SK-N-SH (cell line): ENCODE data around the gene IRF2. TPM values are rescaled to one million over a fixed set of nuclear protein-coding genes. Genes with fewer than 3 reads are reported as not detected.

Experiments used
- CTCF ChIA-PET: fragments of 300-600, 350-600 bp; formaldehyde crosslinking; extraction: SDS; loops from one replicate; lab custom pipeline; 2021; lab: Yijun Ruan, JAX
- POLR2A ChIA-PET: fragments of 350-600 bp; sonication (Branson Sonifier 250); formaldehyde crosslinking; extraction: SDS; loops from one replicate; lab custom pipeline; 2020; ENCODE audit warnings: antibody characterized with exemption, inconsistent platforms; lab: Yijun Ruan, JAX
- DNase-seq: peaks from one replicate; pipeline ENCODE4 v3.0.0; 2012
- H2AFZ ChIP-seq: fragments of 200-600 bp; sonication (generic); 2 replicates; pipeline ENCODE4 v1.8.1; 2016; ENCODE audit warnings: antibody characterized with exemption, mild to moderate bottlenecking, low read depth
- H3F3A ChIP-seq: fragments of 200-600 bp; sonication (generic); replicated peaks from 2 replicates; pipeline ENCODE3; 2016; ENCODE audit warnings: antibody characterized with exemption, mild to moderate bottlenecking; ENCODE audit not compliant: insufficient read depth
- H3K27ac ChIP-seq, 2 experiments: fragments of 200-500 bp in 1 of 2; fragments of 200-600 bp in 1 of 2; sonication (Bioruptor generic) in 1 of 2; sonication (generic), shearing (Covaris generic) in 1 of 2; 2 replicates each; pipeline versions ENCODE4 v1.5.1 to v1.6.1; 2014 to 2016; ENCODE audit warnings: low read depth in 2 of 2, inconsistent platforms in 1 of 2, low read length in 1 of 2, mild to moderate bottlenecking in 1 of 2, mixed read lengths in 1 of 2
- H3K27me3 ChIP-seq: fragments of 200-600 bp; sonication (generic), shearing (Covaris generic); 2 replicates; pipeline ENCODE4 v1.6.1; 2016; ENCODE audit warnings: mixed run types; ENCODE audit not compliant: insufficient read depth
- H3K36me3 ChIP-seq, 2 experiments: fragments of 200-500 bp in 1 of 2; fragments of 200-600 bp in 1 of 2; sonication (Bioruptor generic) in 1 of 2; sonication (generic) in 1 of 2; replicated peaks in 1 of 2; 2 replicates each; pipeline versions ENCODE3 to v1.5.1; 2014 to 2016; ENCODE audit warnings: low read length in 1 of 2, mild to moderate bottlenecking in 1 of 2; ENCODE audit not compliant: insufficient read depth in 2 of 2, control insufficient read depth in 1 of 2
- H3K4me1 ChIP-seq, 2 experiments: fragments of 200-500 bp in 1 of 2; fragments of 200-600 bp in 1 of 2; sonication (Bioruptor generic) in 1 of 2; sonication (generic), shearing (Covaris generic) in 1 of 2; 2 replicates each; pipeline versions ENCODE4 v1.5.1 to v1.6.1; 2014 to 2016; ENCODE audit warnings: low read depth in 1 of 2, low read length in 1 of 2, mixed run types in 1 of 2; ENCODE audit not compliant: insufficient read depth in 2 of 2, control insufficient read depth in 1 of 2
- H3K4me2 ChIP-seq: fragments of 200-600 bp; sonication (generic), shearing (Covaris generic); 2 replicates; pipeline ENCODE4 v1.6.1; 2017; ENCODE audit warnings: mixed run types
- H3K4me3 ChIP-seq, 2 experiments: fragments of 200-500 bp in 1 of 2; fragments of 200-600 bp in 1 of 2; sonication (Bioruptor generic) in 1 of 2; sonication (generic), shearing (Covaris generic) in 1 of 2; 2 replicates each; pipeline versions ENCODE4 v1.5.1 to v1.8.1; 2014 to 2016; ENCODE audit warnings: low read depth in 2 of 2, inconsistent platforms in 1 of 2, low read length in 1 of 2, mild to moderate bottlenecking in 1 of 2, mixed read lengths in 1 of 2, moderate library complexity in 1 of 2
- H3K79me2 ChIP-seq: fragments of 200-600 bp; sonication (generic); 2 replicates; pipeline ENCODE4 v1.8.1; 2017; ENCODE audit warnings: mild to moderate bottlenecking; ENCODE audit not compliant: insufficient read depth
- H3K9ac ChIP-seq: fragments of 200-600 bp; sonication (generic); 2 replicates; pipeline ENCODE4 v1.6.1; 2017; ENCODE audit warnings: mixed run types
- H3K9me2 ChIP-seq: fragments of 200-600 bp; sonication (generic); 2 replicates; pipeline ENCODE4 v1.6.1; 2017; ENCODE audit warnings: mixed run types
- H3K9me3 ChIP-seq: fragments of 200-600 bp; sonication (generic); 2 replicates; pipeline ENCODE4 v1.6.1; 2017; ENCODE audit warnings: mixed run types, mild to moderate bottlenecking, moderate library complexity
- H4K20me1 ChIP-seq: fragments of 200-600 bp; sonication (generic); 2 replicates; pipeline ENCODE4 v1.6.1; 2017; ENCODE audit warnings: mild to moderate bottlenecking, mixed run types; ENCODE audit not compliant: insufficient read depth
- CHD2 ChIP-seq: fragments of 150-350 bp; IDR thresholded peaks from 2 replicates; pipeline ENCODE4 v1.6.1; 2018; ENCODE audit warnings: low read length; ENCODE audit not compliant: partially characterized antibody
- EZH2phosphoT487 ChIP-seq: fragments of 200-600 bp; sonication (generic); IDR thresholded peaks from 2 replicates; pipeline ENCODE4 v1.6.1; 2017; ENCODE audit warnings: low read depth, mixed run types, mild to moderate bottlenecking, antibody characterized with exemption, moderate library complexity, borderline replicate concordance
- FOSL2 ChIP-seq: IDR thresholded peaks from 2 replicates; pipeline ENCODE4 v1.4.0; 2012; ENCODE audit warnings: low read depth, mild to moderate bottlenecking, moderate library complexity, borderline replicate concordance
- FOXJ3 ChIP-seq: sonication (generic); formaldehyde crosslinking; IDR thresholded peaks from 2 replicates; pipeline ENCODE4 v1.5.1; 2020; ENCODE audit warnings: mild to moderate bottlenecking, missing genetic modification reagents
- FOXM1 ChIP-seq: IDR thresholded peaks from 2 replicates; pipeline ENCODE4 v1.4.0; 2012; ENCODE audit warnings: low read depth, mild to moderate bottlenecking
- IRF3 ChIP-seq: fragments of 150-350 bp; IDR thresholded peaks from 2 replicates; pipeline ENCODE4 v1.6.1; 2016; ENCODE audit warnings: mild to moderate bottlenecking, low read depth, low read length
- MEF2A ChIP-seq: IDR thresholded peaks from 2 replicates; pipeline ENCODE4 v1.4.0; 2012; ENCODE audit warnings: low read depth, borderline replicate concordance
- NRF1 ChIP-seq: IDR thresholded peaks from 2 replicates; pipeline ENCODE4 v1.6.1; 2012; ENCODE audit warnings: low read depth, mild to moderate bottlenecking, low read length
- PBX3 ChIP-seq: IDR thresholded peaks from 2 replicates; pipeline ENCODE4; 2012
- RAD21 ChIP-seq: IDR thresholded peaks from 2 replicates; pipeline ENCODE4 v1.6.1; 2012; ENCODE audit warnings: mild to moderate bottlenecking, low read length
- RCOR1 ChIP-seq: fragments of 150-350 bp; IDR thresholded peaks from 2 replicates; pipeline ENCODE4 v1.6.1; 2017; ENCODE audit warnings: antibody characterized with exemption, low read length
- RXRA ChIP-seq: IDR thresholded peaks from 2 replicates; pipeline ENCODE4 v1.4.0; 2012; ENCODE audit warnings: low read depth, mild to moderate bottlenecking, borderline replicate concordance
- SIN3A ChIP-seq: IDR thresholded peaks from 2 replicates; pipeline ENCODE4 v1.6.1; 2012; ENCODE audit warnings: low read depth, mild to moderate bottlenecking, low read length, moderate library complexity, borderline replicate concordance
- SMC3 ChIP-seq: IDR thresholded peaks from 2 replicates; pipeline ENCODE4 v1.6.1; 2012; ENCODE audit warnings: low read depth, low read length, improper control_type of control experiment
- TAF1 ChIP-seq: IDR thresholded peaks from 2 replicates; pipeline ENCODE4 v1.6.1; 2012; ENCODE audit warnings: low read depth, mild to moderate bottlenecking, low read length, moderate library complexity, borderline replicate concordance
- TEAD4 ChIP-seq: IDR thresholded peaks from 2 replicates; pipeline ENCODE4 v1.4.0; 2012; ENCODE audit warnings: mild to moderate bottlenecking, borderline replicate concordance; ENCODE audit not compliant: insufficient read depth
- USF1 ChIP-seq: IDR thresholded peaks from 2 replicates; pipeline ENCODE4 v1.4.0; 2012; ENCODE audit warnings: low read depth, borderline replicate concordance
- YY1 ChIP-seq: IDR thresholded peaks from 2 replicates; pipeline ENCODE4 v1.4.0; 2012; ENCODE audit warnings: low read depth, mild to moderate bottlenecking
- WGBS: methylation state at CpG from one replicate; pipeline ENCODE4 v1.1.6; 2017; ENCODE audit warnings: low lambda C conversion rate; 5-methylcytosine and 5-hydroxymethylcytosine counted together
- polyA plus RNA-seq, 3 experiments: library from polyadenylated mRNA; depleted of rRNA; stranded (reverse); fragments of >200 nt; gene quantifications; 2 replicates each; pipeline ENCODE4 v1.2.3, GENCODE V29; 2012

IRF2 gene
- polyA plus RNA-seq, 1 of the 3 experiments (the other 2 are of a cell fraction) = 23.3 TPM

- DNase-seq = no peak
These were observed 7.7 kb downstream of the IRF2 start for GRCh38 chr4:184466634-184467033.

GRCh38 chr4:184464759-184465454 lies 9.4 kb downstream of the IRF2 start:
- H3K4me3 ChIP-seq = no peak overlapping the region
- no peak overlapping the region for H3K27ac ChIP-seq
- H3K4me1 ChIP-seq = peaks cover 9 to 13% of the 10 kb centered on the region in 2 experiments; a peak in 3 of 4 replicates
- H3K9me2 ChIP-seq = no peaks in the 10 kb centered on the region
- no peak overlapping the region for H3K9ac ChIP-seq
- no peaks in the 10 kb centered on the region for H3F3A ChIP-seq
- DNase-seq = no peak
- no peaks in the 10 kb centered on the region for H3K27me3 ChIP-seq
- H4K20me1 ChIP-seq = peaks cover 12% of the 10 kb centered on the region; the same call in 1 of the 2 replicates
- H3K4me2 ChIP-seq = no peak overlapping the region
- ChIA-PET CTCF (no interaction called here), POLR2A (no interaction called here)
- no peaks in the 10 kb centered on the region for H3K9me3 ChIP-seq
- TF ChIP-seq FOSL2 (no peak), RXRA (no peak), EZH2phosphoT487 (no peak), FOXM1 (no peak), MEF2A (no peak), RAD21 (no peak), SMC3 (no peak), IRF3 (no peak), FOXJ3 (CRISPR knock-in tag) (no peak), PBX3 (no peak), CHD2 (no peak), NRF1 (no peak), USF1 (no peak), RCOR1 (no peak), YY1 (no peak), TEAD4 (no peak)
- 89% methylated on average over 5 of the region's 5 CpGs for WGBS
- H3K36me3 ChIP-seq = peaks cover 6 to 7% of the 10 kb centered on the region in 2 experiments
- peaks cover 88% of the 10 kb centered on the region for H3K79me2 ChIP-seq
- H2AFZ ChIP-seq = no peak overlapping the region

More at GRCh38 chr4:184466634-184467033, 7.7 kb downstream of the IRF2 start:
- Histone ChIP-seq H3K9ac (no peak overlapping the region), H3K79me2 (peaks cover 92% of the 10 kb centered on the region), H3F3A (peaks cover 6% of the 10 kb centered on the region), H3K27ac (no peak overlapping the region), H3K4me1 (peaks cover 0 to 11% of the 10 kb centered on the region in 2 experiments; a peak in 2 of 4 replicates), H3K4me3 (no peak overlapping the region), H2AFZ (no peak overlapping the region), H3K9me2 (no peaks in the 10 kb centered on the region), H4K20me1 (peaks cover 19% of the 10 kb centered on the region; the same call in 1 of the 2 replicates), H3K9me3 (no peaks in the 10 kb centered on the region), H3K36me3 (peaks cover 6 to 7% of the 10 kb centered on the region in 2 experiments), H3K4me2 (no peak overlapping the region), H3K27me3 (no peaks in the 10 kb centered on the region)
- TF ChIP-seq FOXM1 (no peak), TAF1 (no peak), SIN3A (no peak), FOXJ3 (CRISPR knock-in tag) (no peak), RXRA (no peak), PBX3 (no peak)
- POLR2A ChIA-PET = no interaction called here
- 94% methylated on average over 2 of the region's 2 CpGs for WGBS
- CTCF ChIA-PET = interaction anchor here (1.5 kb wide), 1 partner anchor 12 kb away, joined by 3 read pairs; no protein-coding TSS in a partner anchor
